Measurements from ENCODE around the gene CHRM5.

DNA sequence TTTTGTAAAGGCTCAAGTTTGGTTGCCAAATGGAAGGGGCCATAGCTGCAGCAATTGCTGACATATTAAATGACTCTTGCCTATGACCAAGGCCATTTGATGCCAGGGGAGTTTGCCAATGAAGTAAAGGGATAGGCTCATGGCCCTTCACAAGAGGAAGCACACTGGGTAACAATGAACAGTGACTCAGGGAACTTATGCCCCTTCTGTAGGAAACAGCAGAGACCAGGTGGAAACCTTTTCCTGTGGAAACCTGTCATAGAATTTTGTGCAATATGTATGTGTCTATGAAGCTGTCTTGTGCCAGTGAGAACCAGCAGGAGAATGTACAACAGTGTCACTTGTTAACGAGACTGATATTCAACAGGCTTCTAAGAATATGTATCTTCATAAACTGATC lies 96.1 kb downstream of the CHRM5 start:
- TF ChIP-seq, protein P1, sequence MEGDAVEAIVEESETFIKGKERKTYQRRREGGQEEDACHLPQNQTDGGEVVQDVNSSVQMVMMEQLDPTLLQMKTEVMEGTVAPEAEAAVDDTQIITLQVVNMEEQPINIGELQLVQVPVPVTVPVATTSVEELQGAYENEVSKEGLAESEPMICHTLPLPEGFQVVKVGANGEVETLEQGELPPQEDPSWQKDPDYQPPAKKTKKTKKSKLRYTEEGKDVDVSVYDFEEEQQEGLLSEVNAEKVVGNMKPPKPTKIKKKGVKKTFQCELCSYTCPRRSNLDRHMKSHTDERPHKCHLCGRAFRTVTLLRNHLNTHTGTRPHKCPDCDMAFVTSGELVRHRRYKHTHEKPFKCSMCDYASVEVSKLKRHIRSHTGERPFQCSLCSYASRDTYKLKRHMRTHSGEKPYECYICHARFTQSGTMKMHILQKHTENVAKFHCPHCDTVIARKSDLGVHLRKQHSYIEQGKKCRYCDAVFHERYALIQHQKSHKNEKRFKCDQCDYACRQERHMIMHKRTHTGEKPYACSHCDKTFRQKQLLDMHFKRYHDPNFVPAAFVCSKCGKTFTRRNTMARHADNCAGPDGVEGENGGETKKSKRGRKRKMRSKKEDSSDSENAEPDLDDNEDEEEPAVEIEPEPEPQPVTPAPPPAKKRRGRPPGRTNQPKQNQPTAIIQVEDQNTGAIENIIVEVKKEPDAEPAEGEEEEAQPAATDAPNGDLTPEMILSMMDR (IDR thresholded peaks at IDR 0.05): no peak
- TF ChIP-seq POLR2A (IDR thresholded peaks at IDR 0.05): no peak
